Right atrium auricular region (tissue), 2 donors: ENCODE results near the gene NKX6-2. TPM values are rescaled to one million over a fixed set of nuclear protein-coding genes. Genes with fewer than 3 reads are reported as not detected.

Experiments used
- DNase-seq: peaks from one replicate; pipeline ENCODE4 v3.0.0-alpha.2; 2019; ENCODE audit warnings: low spot score
- H3K27ac ChIP-seq, 2 donors: fragments of 200-600 bp; sonication (generic); 1 replicate in 1 of 2; 2 replicates in 1 of 2; pipeline ENCODE4 v1.5.1; 2016 to 2019
- H3K27me3 ChIP-seq, 2 donors: fragments of 200-600 bp; sonication (generic); one replicate each; pipeline versions ENCODE4 v1.5.1 to v1.6.0; 2017 to 2019
- H3K36me3 ChIP-seq: fragments of 200-600 bp; sonication (generic); one replicate; pipeline ENCODE4 v1.5.1; 2016
- H3K4me1 ChIP-seq, 2 donors: fragments of 200-600 bp; sonication (generic); one replicate each; pipeline versions ENCODE4 v1.5.1 to v1.6.0; 2017 to 2019
- H3K4me3 ChIP-seq, 2 donors: fragments of 200-600 bp; sonication (generic); 1 replicate in 1 of 2; 2 replicates in 1 of 2; pipeline ENCODE4 v1.5.1; 2017 to 2019; ENCODE audit warnings: mild to moderate bottlenecking in 1 of 2, moderate library complexity in 1 of 2
- H3K9me3 ChIP-seq, 2 donors: fragments of 200-600 bp; sonication (generic); one replicate each; pipeline ENCODE4 v1.5.1; 2019
- total RNA-seq, 2 donors: library from RNA; depleted of rRNA; stranded (reverse); fragments of >200 nt; gene quantifications; one replicate each; pipeline ENCODE4 v1.1.0, GENCODE V29; 2016
- TF ChIP-seq, protein P1 (sequence below), 2 donors: fragments of 200-600 bp; sonication (generic); IDR thresholded peaks; one replicate each; pipeline ENCODE4 v1.5.1; 2019; ENCODE audit warnings: antibody characterized with exemption in 2 of 2

Gene NKX6-2
- total RNA-seq, 2 donors from 2014 or later: not detected

- H3K36me3 ChIP-seq: peaks cover 13% of the 10 kb centered on the region
- H3K4me3 ChIP-seq: no peak overlapping the region
These were observed 19.7 kb downstream of the NKX6-2 start for GRCh38 chr10:132766291-132766690.

GRCh38 chr10:132765435-132765834 is 20.5 kb downstream of the NKX6-2 start:
- no peak for DNase-seq
- Histone ChIP-seq H3K9me3 (no peaks in the 10 kb centered on the region), H3K27ac (no peak overlapping the region), H3K27me3 (no peaks in the 10 kb centered on the region), H3K4me3 (no peak overlapping the region), H3K4me1 (no peaks in the 10 kb centered on the region), H3K36me3 (peaks cover 13% of the 10 kb centered on the region)
- TF ChIP-seq, protein P1, sequence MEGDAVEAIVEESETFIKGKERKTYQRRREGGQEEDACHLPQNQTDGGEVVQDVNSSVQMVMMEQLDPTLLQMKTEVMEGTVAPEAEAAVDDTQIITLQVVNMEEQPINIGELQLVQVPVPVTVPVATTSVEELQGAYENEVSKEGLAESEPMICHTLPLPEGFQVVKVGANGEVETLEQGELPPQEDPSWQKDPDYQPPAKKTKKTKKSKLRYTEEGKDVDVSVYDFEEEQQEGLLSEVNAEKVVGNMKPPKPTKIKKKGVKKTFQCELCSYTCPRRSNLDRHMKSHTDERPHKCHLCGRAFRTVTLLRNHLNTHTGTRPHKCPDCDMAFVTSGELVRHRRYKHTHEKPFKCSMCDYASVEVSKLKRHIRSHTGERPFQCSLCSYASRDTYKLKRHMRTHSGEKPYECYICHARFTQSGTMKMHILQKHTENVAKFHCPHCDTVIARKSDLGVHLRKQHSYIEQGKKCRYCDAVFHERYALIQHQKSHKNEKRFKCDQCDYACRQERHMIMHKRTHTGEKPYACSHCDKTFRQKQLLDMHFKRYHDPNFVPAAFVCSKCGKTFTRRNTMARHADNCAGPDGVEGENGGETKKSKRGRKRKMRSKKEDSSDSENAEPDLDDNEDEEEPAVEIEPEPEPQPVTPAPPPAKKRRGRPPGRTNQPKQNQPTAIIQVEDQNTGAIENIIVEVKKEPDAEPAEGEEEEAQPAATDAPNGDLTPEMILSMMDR (IDR thresholded peaks at IDR 0.05): no peak

More at GRCh38 chr10:132766291-132766690, 19.7 kb downstream of the NKX6-2 start:
- TF ChIP-seq, protein P1 (IDR thresholded peaks at IDR 0.05): no peak
- Histone ChIP-seq H3K27ac (no peak overlapping the region), H3K4me1 (no peaks in the 10 kb centered on the region), H3K9me3 (no peaks in the 10 kb centered on the region), H3K27me3 (no peaks in the 10 kb centered on the region)
- DNase-seq: no peak

DNA sequence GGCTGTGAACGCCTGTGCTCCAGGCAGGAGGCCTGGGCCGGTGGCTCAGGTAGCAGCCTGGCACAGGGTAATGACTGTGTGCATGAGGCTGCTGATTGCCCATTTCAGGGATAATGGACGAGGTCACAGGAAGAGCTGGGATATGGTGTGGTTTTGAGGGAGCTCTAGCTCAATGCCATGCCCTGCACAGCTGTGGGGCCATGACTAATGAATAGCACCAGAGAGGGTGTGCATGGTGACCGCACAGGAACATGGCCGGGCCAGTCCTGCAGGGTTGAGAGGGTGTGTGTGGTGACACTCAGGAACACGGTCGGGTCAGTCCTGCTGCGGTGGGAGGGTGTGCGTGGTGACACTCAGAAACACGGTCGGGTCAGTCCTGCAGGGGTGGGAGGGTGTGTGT is 21.8 kb downstream of the NKX6-2 start:
- no peak for DNase-seq
- no peaks in the 10 kb centered on the region for H3K9me3 ChIP-seq
- H3K4me1 ChIP-seq: no peaks in the 10 kb centered on the region
- no peaks in the 10 kb centered on the region for H3K27me3 ChIP-seq
- H3K27ac ChIP-seq: no peak overlapping the region
- TF ChIP-seq, protein P1 (IDR thresholded peaks at IDR 0.05): no peak
- H3K4me3 ChIP-seq: no peak overlapping the region
- H3K36me3 ChIP-seq: peaks cover 12% of the 10 kb centered on the region

DNA sequence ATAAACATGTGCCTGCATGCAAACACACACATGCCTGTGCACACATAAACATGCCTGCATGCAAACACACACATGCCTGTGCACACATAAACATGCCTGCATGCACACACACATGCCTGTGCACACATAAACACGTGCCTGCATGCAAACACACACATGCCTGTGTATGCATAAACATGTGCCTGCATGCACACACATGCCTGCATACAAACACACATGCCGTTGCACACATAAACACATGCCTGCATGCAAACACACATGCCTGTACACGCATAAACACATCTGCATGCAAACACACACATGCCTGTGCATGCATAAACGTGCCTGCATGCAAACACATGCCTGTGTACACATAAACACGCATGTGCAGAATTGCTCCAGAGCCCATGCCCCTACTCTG is 22.4 kb downstream of the NKX6-2 start:
- Histone ChIP-seq H3K4me3 (no peak overlapping the region), H3K4me1 (no peaks in the 10 kb centered on the region), H3K36me3 (peaks cover 10% of the 10 kb centered on the region), H3K27ac (no peak overlapping the region), H3K9me3 (no peaks in the 10 kb centered on the region), H3K27me3 (no peaks in the 10 kb centered on the region)
- TF ChIP-seq, protein P1 (IDR thresholded peaks at IDR 0.05): no peak
- DNase-seq: no peak

- Histone ChIP-seq H3K36me3 (peaks cover 10% of the 10 kb centered on the region), H3K27ac (no peak overlapping the region)
These were observed 23.7 kb downstream of the NKX6-2 start for GRCh38 chr10:132762267-132762666.

More at GRCh38 chr10:132762267-132762666, 23.7 kb downstream of the NKX6-2 start:
- Histone ChIP-seq H3K4me1 (no peaks in the 10 kb centered on the region), H3K27me3 (no peaks in the 10 kb centered on the region), H3K9me3 (no peaks in the 10 kb centered on the region), H3K4me3 (no peak overlapping the region)
- TF ChIP-seq, protein P1 (IDR thresholded peaks at IDR 0.05): no peak
- no peak for DNase-seq
